ENCODE data around the gene MTARC2.
A peak's percentile ranks its signal among the peaks of the same experiment; 100 is the strongest.

Gene MTARC2

DNA sequence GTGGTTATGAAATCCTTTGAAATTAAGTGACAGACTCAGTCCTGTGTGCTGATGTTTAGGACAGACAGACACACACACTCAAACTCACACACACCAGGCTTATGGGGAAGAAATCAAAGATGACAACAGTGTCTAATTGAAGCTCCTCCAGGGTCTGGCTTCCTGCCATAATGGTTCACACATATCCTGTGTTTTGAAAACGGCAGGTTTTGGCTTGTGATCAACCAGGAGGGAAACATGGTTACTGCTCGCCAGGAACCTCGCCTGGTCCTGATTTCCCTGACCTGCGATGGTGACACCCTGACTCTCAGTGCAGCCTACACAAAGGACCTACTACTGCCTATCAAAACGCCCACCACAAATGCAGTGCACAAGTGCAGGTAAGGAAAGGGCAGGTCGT, 43.2 kb downstream of the MTARC2 start:
- H3K4me1 ChIP-seq (ENCODE audit: control insufficient read depth, insufficient read depth, low read depth, low read length): peaks cover 8% of the 10 kb centered on the region
- no peaks in the 10 kb centered on the region for H3K36me3 ChIP-seq (ENCODE audit: control insufficient read depth in 1 of 2, insufficient read depth in 2 of 2, low read depth in 1 of 2, low read length in 2 of 2)
- H3K14ac ChIP-seq (ENCODE audit: low read length in 2 of 2): no peak overlapping the region
- H2BK5ac ChIP-seq (ENCODE audit: low read depth, low read length, poor library complexity, severe bottlenecking): no peak overlapping the region
- no peak overlapping the region for H3K9ac ChIP-seq (ENCODE audit: low read length)
- H3K4me3 ChIP-seq (ENCODE audit: insufficient read depth in 1 of 2, low read depth in 1 of 2, low read length in 2 of 2): no peak overlapping the region
- H2BK120ac ChIP-seq (ENCODE audit: low read depth, low read length): no peak overlapping the region
- no peak overlapping the region for H2AFZ ChIP-seq (ENCODE audit: low read depth, low read length)
- H4K8ac ChIP-seq (ENCODE audit: low read length): no peak overlapping the region
- no peak overlapping the region for H3K23ac ChIP-seq (ENCODE audit: low read length in 2 of 2)
- H3K27me3 ChIP-seq (ENCODE audit: control insufficient read depth in 1 of 2, insufficient read depth in 1 of 2, low read length in 2 of 2): peaks cover 0 to 5% of the 10 kb centered on the region in 2 experiments
- H2BK15ac ChIP-seq (ENCODE audit: low read depth, poor library complexity, severe bottlenecking): no peak overlapping the region
- H2AK5ac ChIP-seq (ENCODE audit: low read length, severe bottlenecking): no peak overlapping the region
- peaks cover 2% of the 10 kb centered on the region for H3K79me1 ChIP-seq (replicated peaks; ENCODE audit: low read length, poor library complexity, severe bottlenecking)
- no peak overlapping the region for H2BK12ac ChIP-seq (ENCODE audit: low read length in 2 of 2)
- H3K27ac ChIP-seq (ENCODE audit: low read length, poor library complexity, severe bottlenecking): no peak overlapping the region
- no peak overlapping the region for H3K18ac ChIP-seq (ENCODE audit: low read depth in 1 of 2, low read length in 2 of 2)
- no peak overlapping the region for H3K4me2 ChIP-seq (ENCODE audit: low read length, poor library complexity, severe bottlenecking)
- 91% methylated on average over 6 of the region's 6 CpGs for WGBS
- H3K9me3 ChIP-seq (ENCODE audit: control insufficient read depth, low read length): no peaks in the 10 kb centered on the region
- no peak overlapping the region for H4K91ac ChIP-seq (ENCODE audit: low read length)
- DNase-seq: no peak
- H3K4ac ChIP-seq (ENCODE audit: low read depth in 1 of 2, low read length in 2 of 2): no peak overlapping the region

DNA sequence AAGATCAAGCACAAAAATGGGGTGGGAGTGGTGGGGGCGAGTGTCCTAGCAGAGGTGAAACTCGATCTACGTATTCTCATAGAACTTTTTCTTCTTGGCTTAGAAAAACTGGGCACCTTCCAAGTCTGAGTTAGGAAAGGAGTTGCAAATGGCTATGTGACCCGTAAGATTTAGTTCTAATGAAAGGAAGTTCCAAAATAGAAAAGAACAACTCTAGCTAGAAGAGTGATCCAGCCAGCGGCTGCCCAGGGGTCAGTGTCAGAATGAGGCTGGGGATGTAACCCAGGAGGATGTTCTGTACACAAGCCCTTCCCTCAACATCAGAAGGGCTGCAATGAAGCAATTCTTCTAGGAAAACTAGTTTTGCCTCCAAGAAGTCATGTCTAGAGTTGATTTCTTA, 43.8 kb downstream of the MTARC2 start:
- peaks cover 7% of the 10 kb centered on the region for H3K4me1 ChIP-seq (ENCODE audit: control insufficient read depth, insufficient read depth, low read depth, low read length)
- no peak overlapping the region for H2BK120ac ChIP-seq (ENCODE audit: low read depth, low read length)

DNA sequence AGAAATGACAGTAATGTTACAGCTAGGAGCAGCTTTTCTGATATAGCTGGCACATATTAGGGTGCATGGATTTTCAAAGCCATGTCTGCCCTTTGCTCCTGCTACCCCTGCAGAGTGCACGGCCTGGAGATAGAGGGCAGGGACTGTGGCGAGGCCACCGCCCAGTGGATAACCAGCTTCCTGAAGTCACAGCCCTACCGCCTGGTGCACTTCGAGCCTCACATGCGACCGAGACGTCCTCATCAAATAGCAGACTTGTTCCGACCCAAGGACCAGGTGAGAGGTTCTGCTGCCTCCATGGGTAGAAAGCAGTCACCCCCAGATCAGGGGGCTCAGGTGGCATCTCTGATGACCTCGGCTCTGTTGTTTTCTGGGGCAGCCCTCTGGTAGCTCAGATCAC, 48.4 kb downstream of the MTARC2 start:
- Histone ChIP-seq H3K27ac (ENCODE audit: low read length, poor library complexity, severe bottlenecking) (no peak overlapping the region), H2BK15ac (ENCODE audit: low read depth, poor library complexity, severe bottlenecking) (no peak overlapping the region), H3K14ac (ENCODE audit: low read length in 2 of 2) (no peak overlapping the region), H4K91ac (ENCODE audit: low read length) (no peak overlapping the region), H3K4me2 (ENCODE audit: low read length, poor library complexity, severe bottlenecking) (no peak overlapping the region), H3K36me3 (ENCODE audit: control insufficient read depth in 1 of 2, insufficient read depth in 2 of 2, low read depth in 1 of 2, low read length in 2 of 2) (peaks cover 0 to 12% of the 10 kb centered on the region in 2 experiments), H2AFZ (ENCODE audit: low read depth, low read length) (no peak overlapping the region), H3K4me3 (ENCODE audit: insufficient read depth in 1 of 2, low read depth in 1 of 2, low read length in 2 of 2) (no peak overlapping the region), H3K27me3 (ENCODE audit: control insufficient read depth in 1 of 2, insufficient read depth in 1 of 2, low read length in 2 of 2) (no peaks in the 10 kb centered on the region), H2BK120ac (ENCODE audit: low read depth, low read length) (no peak overlapping the region), H3K4me1 (ENCODE audit: control insufficient read depth, insufficient read depth, low read depth, low read length) (no peaks in the 10 kb centered on the region), H3K79me1 (replicated peaks; ENCODE audit: low read length, poor library complexity, severe bottlenecking) (no peaks in the 10 kb centered on the region), H2BK12ac (ENCODE audit: low read length in 2 of 2) (no peak overlapping the region), H4K8ac (ENCODE audit: low read length) (no peak overlapping the region), H2BK5ac (ENCODE audit: low read depth, low read length, poor library complexity, severe bottlenecking) (no peak overlapping the region), H3K9me3 (ENCODE audit: control insufficient read depth, low read length) (no peaks in the 10 kb centered on the region), H3K9ac (ENCODE audit: low read length) (no peak overlapping the region), H3K23ac (ENCODE audit: low read length in 2 of 2) (no peak overlapping the region), H3K18ac (ENCODE audit: low read depth in 1 of 2, low read length in 2 of 2) (no peak overlapping the region), H3K4ac (ENCODE audit: low read depth in 1 of 2, low read length in 2 of 2) (peak overlapping the region in 1 of 2 experiments; percentile 6), H2AK5ac (ENCODE audit: low read length, severe bottlenecking) (no peak overlapping the region)
- WGBS: 93% methylated on average over 10 of the region's 10 CpGs
- DNase-seq: no peak

More for the DNA sequence above, 43.8 kb downstream of the MTARC2 start:
- Histone ChIP-seq H3K4me2 (ENCODE audit: low read length, poor library complexity, severe bottlenecking) (no peak overlapping the region), H2AK5ac (ENCODE audit: low read length, severe bottlenecking) (no peak overlapping the region), H3K27me3 (ENCODE audit: control insufficient read depth in 1 of 2, insufficient read depth in 1 of 2, low read length in 2 of 2) (peaks cover 0 to 5% of the 10 kb centered on the region in 2 experiments), H2BK12ac (ENCODE audit: low read length in 2 of 2) (no peak overlapping the region), H3K9ac (ENCODE audit: low read length) (no peak overlapping the region), H3K18ac (ENCODE audit: low read depth in 1 of 2, low read length in 2 of 2) (no peak overlapping the region), H3K23ac (ENCODE audit: low read length in 2 of 2) (no peak overlapping the region), H2AFZ (ENCODE audit: low read depth, low read length) (no peak overlapping the region), H3K79me1 (replicated peaks; ENCODE audit: low read length, poor library complexity, severe bottlenecking) (peaks cover 2% of the 10 kb centered on the region), H4K91ac (ENCODE audit: low read length) (no peak overlapping the region), H3K4ac (ENCODE audit: low read depth in 1 of 2, low read length in 2 of 2) (no peak overlapping the region), H3K36me3 (ENCODE audit: control insufficient read depth in 1 of 2, insufficient read depth in 2 of 2, low read depth in 1 of 2, low read length in 2 of 2) (peaks cover 0 to 3% of the 10 kb centered on the region in 2 experiments), H2BK5ac (ENCODE audit: low read depth, low read length, poor library complexity, severe bottlenecking) (no peak overlapping the region), H4K8ac (ENCODE audit: low read length) (no peak overlapping the region), H3K14ac (ENCODE audit: low read length in 2 of 2) (no peak overlapping the region), H3K9me3 (ENCODE audit: control insufficient read depth, low read length) (no peaks in the 10 kb centered on the region), H2BK15ac (ENCODE audit: low read depth, poor library complexity, severe bottlenecking) (no peak overlapping the region), H3K4me3 (ENCODE audit: insufficient read depth in 1 of 2, low read depth in 1 of 2, low read length in 2 of 2) (no peak overlapping the region), H3K27ac (ENCODE audit: low read length, poor library complexity, severe bottlenecking) (no peak overlapping the region)
- 90% methylated on average over 5 of the region's 5 CpGs for WGBS
- no peak for DNase-seq

DNA sequence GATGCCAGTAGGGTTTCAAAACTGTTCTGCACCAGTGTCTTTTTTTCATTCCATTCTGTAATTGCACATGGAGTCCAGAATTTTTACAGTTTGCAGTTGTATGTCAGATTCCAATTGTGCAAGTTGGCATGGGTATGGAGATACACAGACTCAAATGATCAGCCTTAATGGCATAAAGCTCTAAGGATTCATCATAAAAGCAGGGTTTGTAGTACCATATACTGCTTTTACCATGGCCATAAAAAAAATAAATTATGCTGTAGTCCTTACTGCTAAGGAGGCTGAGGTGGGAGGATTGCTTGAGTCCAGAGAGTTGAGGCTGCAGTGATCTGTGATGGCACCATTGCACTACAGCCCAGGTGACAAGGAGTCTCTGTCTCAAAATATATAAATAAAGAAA, 48.9 kb downstream of the MTARC2 start:
- no peak overlapping the region for H3K18ac ChIP-seq (ENCODE audit: low read depth in 1 of 2, low read length in 2 of 2)
- H2BK5ac ChIP-seq (ENCODE audit: low read depth, low read length, poor library complexity, severe bottlenecking): no peak overlapping the region
- H2AK5ac ChIP-seq (ENCODE audit: low read length, severe bottlenecking): no peak overlapping the region
- H3K23ac ChIP-seq (ENCODE audit: low read length in 2 of 2): no peak overlapping the region
- no peak overlapping the region for H2BK120ac ChIP-seq (ENCODE audit: low read depth, low read length)
- H4K8ac ChIP-seq (ENCODE audit: low read length): no peak overlapping the region
- no peak overlapping the region for H3K27ac ChIP-seq (ENCODE audit: low read length, poor library complexity, severe bottlenecking)
- H3K4me1 ChIP-seq (ENCODE audit: control insufficient read depth, insufficient read depth, low read depth, low read length): no peaks in the 10 kb centered on the region
- H2AFZ ChIP-seq (ENCODE audit: low read depth, low read length): no peak overlapping the region
- H2BK12ac ChIP-seq (ENCODE audit: low read length in 2 of 2): no peak overlapping the region
- no peak overlapping the region for H3K4me2 ChIP-seq (ENCODE audit: low read length, poor library complexity, severe bottlenecking)
- H3K4ac ChIP-seq (ENCODE audit: low read depth in 1 of 2, low read length in 2 of 2): no peak overlapping the region
- H3K36me3 ChIP-seq (ENCODE audit: control insufficient read depth in 1 of 2, insufficient read depth in 2 of 2, low read depth in 1 of 2, low read length in 2 of 2): peaks cover 0 to 15% of the 10 kb centered on the region in 2 experiments
- peaks cover 0 to 2% of the 10 kb centered on the region in 2 experiments for H3K27me3 ChIP-seq (ENCODE audit: control insufficient read depth in 1 of 2, insufficient read depth in 1 of 2, low read length in 2 of 2)
- H3K9ac ChIP-seq (ENCODE audit: low read length): no peak overlapping the region
- no peak overlapping the region for H2BK15ac ChIP-seq (ENCODE audit: low read depth, poor library complexity, severe bottlenecking)
- no peaks in the 10 kb centered on the region for H3K9me3 ChIP-seq (ENCODE audit: control insufficient read depth, low read length)
- H3K79me1 ChIP-seq (replicated peaks; ENCODE audit: low read length, poor library complexity, severe bottlenecking): no peaks in the 10 kb centered on the region
- no peak overlapping the region for H4K91ac ChIP-seq (ENCODE audit: low read length)
- DNase-seq: no peak
- no peak overlapping the region for H3K14ac ChIP-seq (ENCODE audit: low read length in 2 of 2)
- no peak overlapping the region for H3K4me3 ChIP-seq (ENCODE audit: insufficient read depth in 1 of 2, low read depth in 1 of 2, low read length in 2 of 2)

Data from mesenchymal stem cell (in vitro differentiated cells and primary cell).